ENCODE results near the gene CCDC88C.

The CCDC88C gene

DNA sequence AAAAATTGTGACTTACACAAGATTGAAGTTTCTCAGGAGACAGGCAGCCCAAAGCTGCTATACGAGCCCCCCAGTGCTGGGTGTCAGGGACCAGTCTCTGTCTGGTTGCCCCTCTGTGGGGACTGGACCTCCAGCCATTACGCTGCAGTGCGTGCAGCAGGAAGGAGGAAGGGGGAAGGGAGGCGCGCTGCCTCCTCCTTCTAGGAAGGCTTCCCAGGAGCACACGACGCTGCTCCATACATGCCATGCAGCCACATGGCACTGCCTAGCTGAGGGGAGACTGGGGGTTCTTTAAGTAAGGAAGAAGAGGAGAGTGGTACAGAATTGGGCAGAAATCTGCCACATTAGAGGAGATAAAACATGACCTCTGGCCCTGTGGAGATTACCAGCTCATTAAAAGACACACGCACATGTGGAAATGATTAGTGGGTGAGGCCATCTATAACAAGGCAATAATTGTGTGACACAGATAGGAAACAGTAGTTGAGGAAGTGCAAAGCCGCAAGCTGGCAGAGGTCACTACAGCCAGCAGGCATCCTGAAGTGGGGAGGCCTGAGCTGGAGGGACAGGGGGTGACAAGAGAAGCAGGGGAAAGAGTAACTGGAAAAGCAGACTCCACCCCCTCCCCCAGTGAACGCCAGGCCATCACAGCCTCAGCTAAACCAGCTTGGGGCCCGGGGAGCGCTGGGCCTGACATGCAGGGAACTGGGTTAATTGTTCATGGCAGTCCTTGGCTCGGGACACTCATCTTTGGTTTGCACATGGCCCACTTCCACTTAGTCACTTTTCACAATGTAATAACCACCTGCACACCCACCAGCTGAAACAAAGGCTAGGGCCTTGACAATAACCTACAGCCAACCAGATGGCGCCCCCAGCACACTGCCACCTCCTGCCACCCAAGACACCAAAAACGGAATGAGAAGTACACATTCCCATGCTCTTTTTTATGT lies 39.6 kb downstream of the CCDC88C start:
- no peak for DNase-seq

DNA sequence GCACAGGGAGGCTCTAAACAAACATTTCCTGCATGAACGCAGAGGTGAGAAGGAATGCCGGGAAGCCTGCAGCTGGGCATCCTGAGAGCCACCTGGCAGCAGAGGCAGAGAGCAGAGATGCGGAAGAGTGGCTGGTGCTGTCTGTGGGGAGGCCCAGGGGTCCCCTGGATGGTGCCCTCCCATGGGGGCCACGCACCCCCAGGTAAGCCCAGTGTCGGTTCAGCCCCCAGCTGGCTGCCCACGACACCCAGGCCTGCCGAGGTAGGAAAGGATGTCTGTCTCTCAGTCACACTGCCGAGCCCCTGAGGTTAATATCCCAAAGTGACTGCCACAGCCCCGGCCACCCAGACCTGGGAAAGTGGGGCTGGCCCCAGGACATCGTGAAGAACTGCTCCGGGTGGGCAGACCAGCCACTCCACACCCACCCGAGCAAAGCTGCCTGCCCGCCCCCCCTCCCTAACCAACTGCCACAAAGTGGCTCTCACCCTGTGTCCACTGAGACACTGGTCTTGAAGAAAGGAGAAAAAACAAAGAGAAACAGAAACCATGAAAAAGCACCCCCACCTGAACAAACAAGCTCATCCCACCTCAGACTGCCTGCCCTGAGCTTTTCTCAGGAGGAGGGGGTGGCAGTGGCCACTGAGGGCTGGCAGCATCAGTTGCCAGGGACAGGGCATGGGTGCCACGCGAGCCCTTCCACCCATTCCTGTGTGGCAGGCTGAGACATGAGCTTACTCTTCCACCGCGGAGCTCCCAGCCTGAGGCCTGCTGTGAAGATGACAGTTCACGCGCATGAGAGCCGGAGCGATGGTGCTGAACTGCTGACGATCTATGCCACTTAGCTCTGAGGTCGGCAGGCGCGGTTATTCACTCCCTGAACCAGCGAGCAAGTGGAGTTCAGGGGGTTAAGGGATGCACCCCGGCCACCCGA lies 40.8 kb downstream of the CCDC88C start:
- DNase-seq: no peak

DNA sequence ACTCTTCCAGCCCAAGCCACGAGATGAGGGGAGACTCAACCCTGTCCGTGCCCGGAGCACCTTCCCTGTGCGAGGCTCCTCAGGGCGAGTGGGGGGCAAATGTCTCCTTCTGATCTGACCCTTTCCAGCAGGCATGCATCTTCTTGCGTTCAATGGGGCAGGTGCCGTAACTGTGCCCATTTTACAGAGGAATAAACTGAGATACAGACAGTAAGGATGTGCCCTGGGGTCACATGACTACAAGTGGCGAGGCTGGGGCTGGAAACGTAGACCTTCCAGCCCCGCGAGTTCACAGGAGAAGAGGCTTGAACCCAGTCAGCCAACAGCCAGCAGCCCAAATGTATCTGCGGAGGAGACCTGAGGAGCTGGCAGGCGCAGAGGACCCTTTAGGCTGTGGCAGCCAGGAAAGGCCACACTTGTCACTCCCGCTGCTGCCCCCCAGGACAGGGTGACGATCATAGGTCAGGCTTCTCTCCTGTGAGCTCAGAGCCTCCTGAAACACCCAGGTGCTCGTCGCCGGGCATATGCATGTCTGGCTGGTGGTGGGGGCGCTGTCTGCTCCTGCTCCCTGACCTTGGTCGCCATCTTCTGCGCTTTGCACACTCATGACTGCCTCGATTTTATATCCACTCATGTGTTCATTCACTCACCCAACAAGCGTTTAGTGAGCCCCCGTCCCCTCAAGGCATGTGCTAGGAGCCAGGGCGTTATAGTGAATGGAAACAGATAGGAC lies 41.7 kb downstream of the CCDC88C start:
- DNase-seq: no peak

DNA sequence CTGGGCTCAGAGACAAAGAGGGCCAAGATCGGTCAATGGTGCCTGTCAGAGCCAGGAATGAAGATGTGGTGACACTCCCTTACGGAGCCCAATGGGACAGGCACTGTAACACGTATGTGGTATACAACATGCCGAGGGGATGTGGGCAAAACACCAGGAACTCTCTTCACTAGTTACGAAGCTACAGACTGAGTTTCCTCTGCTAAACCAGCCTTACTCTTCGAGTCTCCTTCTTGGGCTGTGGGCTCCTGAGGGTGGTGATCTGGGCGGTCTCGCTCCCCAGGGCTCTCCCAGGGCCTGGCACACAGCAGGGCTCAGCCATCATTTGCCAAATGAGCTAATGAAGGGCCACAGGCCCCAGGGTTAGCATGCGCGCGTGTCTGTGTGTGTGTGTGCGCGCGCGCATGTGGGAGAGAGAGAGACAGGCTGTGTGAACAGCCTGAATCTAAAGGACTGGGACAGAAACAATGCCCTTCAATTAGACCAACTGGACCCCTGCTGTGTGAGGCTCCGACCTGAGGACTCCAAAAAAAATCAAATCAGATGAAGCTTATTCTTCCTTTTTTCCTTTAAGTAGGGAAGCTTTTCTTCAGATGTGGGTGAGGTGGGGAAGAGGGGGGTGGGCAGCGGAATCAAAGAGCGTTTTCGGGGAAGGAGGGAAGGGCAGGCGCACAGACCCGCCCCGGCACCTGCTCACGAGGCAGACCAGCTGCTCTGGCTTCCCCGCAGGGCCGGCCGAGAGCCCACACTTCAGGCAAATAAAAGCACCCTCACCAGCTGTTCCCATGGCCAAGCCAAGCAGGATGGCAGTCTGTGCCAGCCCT lies 42.5 kb downstream of the CCDC88C start:
- peak in 3 of 5 donors; percentile 26 to 48 (median 37) for DNase-seq

DNA sequence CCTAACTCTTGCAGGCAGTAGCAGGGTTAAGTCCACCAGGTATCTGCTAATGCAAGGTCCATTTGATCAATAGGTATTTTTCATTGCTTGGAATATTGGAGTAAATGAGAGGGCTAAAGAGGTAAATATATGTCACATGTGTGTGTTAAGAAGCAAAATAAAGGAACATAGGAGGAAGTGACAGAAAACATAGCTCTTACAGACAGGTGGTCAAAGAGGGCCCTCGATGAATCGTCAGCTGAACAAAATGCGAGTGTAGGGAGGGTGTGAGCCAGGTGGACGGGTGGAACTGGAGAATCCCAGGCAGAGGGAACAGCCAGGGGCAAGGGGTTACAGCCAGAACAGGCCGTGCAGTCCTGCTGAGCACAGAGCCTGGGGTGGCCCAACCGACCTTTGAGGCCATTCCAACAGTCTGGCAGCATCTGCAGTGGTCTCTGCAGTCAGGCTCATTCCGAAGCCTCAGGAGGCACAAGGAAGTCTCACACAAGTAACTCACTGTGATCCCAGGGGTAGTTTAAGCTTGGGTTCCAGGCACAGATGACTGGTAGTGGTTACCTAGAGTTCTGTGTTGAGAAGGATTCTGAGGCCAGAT lies 43.2 kb downstream of the CCDC88C start:
- DNase-seq: no peak

DNA sequence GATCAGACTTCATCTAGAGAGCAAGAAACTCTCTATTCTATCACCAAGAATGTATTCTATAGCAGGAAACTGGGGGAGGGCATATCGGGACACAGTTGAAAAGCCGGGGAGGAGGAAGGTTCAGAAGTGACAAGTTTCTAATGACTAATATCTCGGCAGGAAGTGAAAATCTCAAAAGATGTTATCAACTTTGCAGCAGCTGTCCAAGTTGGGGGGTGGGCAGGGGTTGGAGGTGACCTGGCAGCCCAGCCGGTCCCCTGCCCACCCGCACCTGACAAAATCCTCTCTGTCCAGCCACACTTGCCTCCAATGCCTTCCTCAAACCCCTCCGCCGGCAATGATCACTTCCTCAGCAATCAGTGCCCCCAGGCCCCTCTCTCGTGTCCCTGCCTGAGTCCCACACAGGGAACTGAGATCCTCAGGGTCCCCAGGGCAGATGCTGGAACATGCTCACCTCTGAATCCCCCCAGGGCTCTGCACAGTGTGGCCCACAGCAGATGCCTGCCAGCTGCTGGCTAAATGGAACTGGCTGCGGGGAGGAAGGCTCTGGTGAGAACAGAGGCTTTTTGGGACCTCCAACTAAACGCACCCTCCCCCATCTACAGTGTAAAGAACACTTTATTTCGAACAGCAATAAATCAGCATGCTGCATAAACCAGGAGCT lies 43.9 kb downstream of the CCDC88C start:
- peak in 1 of 5 donors; percentile 82 for DNase-seq

DNA sequence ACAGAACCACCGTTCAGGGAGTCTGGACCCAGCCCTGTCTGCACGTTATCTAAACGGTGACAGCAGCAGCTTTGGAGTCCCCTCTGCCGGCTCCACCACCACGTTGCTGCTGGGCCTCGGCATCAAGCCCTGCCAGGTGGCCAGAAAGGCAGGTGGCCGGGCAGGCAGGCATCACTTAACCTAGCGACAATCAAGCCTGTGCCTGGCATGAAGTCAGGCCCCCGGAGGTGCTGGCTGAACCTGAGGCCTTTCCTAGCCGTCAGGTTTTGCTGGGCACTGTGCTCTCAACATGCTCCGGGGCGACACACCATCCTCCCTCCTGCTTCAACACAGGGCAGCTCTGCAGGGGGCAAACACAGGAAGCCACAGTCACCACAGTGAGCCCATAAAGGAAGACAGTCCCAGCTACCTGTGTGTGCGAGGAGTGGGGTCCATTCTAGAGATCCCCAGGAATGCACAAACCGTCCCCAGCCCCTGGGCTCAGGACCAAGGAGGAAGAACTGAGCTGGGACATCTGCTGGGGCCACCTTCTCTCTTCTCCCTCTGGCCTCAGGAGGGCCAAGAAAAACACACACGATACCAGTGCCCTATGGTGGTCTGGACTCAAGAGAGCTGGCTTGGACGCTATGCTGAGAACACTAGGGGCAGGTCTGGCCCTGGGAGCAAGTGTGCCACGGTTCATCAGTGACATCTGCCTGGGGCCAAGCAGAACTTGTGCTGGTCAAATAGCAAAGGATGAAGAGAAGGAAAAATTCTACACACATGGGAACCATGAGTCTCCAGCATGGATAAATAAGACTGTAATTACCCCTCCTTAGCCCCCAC lies 44.7 kb downstream of the CCDC88C start:
- peak in 1 of 5 donors; percentile 71 for DNase-seq

DNA sequence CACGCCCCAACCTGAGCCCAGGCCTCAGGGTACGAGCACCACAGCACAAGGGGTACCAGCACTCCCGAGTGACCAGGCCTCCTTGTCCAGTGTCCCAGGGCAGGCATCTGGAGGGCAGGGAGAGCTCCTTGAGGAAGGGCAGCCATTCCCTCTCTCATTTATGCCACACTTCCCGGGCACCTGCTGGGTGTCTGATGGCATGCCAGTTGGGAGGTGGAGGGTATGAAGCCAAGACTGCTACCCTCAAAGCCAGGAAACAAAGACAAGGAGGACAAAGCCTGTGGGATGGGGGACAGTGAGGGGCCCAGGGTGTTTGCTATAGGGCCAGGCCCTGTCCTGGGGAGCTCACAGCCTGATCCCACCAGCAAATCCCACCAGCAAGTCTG lies 45.6 kb downstream of the CCDC88C start:
- DNase-seq: no peak

DNA sequence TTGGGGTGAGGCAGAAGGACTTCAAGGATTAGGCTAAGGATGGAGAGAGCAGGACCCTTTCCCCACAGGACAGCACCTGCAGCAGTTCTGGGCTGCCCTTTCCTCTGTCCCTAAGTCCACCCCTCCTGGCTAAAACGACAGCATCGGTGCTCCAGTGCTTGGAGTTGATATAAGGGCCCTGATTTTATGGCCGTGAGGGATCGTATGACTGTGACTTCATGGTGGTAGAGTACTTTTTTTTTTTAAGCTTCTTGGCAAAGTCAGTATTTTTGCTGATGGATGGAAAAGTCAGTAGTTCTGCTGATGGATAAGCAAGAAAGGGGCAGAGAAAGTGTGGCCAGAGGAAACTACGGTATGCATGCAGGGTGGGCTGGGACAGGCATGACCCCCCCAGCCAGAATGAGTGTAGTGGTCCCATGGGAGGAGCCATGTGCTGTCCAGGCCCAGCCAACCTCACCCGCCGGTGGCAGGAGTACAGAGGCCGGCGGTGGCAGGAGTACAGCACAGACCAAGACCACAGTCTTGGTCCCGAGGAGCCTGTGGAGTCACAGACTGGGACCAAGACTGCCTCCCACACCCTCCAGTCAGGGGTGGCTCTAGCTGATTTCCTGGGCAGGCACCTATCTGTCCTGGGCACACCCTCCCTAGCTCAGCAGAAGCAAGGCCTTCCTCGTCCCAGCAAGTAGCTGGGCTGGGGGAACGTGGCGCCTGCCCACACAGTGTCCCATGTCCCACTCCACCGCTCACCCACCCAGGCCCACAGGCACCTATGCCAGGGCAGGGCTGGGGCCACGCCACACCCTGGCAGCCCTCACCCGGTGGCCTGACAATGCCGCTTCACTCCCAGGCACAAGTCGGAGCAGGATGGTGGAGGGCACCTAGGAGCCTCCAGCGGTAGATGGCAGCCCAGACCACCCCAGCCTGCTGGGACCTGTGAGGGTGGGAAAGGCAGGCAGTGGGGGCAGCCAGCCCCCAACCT lies 46.3 kb downstream of the CCDC88C start:
- peak in 1 of 5 donors; percentile 39 for DNase-seq

DNA sequence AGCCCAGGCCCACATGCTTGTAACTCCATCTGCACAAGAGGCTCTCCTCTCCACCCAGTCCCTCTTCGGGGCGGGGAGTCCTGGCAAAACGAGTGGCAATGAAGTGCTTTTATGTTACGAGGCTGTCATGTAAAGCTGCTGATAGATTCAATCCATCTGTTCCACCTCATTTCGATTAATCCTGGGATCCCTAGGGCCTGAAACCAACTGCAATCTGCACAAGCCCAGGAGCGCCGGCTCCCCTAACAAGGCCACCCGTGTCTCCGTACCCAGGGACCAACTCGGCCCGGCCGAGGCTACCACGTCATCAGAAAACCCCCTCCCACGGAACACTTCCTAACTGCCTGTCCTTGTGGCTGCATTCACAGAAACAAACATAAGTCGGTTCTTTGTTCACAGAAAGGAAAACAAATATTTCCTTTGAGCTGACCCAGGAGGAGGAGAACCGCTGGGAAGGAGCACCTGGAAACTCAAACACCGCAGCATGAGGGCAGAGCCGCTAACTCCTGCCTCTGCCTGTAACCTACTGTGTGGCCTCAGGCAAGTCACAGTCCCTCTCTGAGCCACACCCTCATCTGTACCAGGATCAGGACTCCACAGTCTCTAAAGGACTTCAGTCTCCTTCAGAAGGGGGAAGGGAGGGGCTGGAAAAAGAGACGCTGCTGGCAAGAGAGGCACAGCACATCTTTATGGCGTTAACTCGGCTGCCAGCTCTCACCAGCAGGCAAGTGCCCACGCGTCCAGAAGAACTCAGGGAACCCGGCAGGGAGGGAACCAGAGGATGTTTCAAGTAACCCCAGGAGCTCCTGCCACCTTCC lies 47.8 kb downstream of the CCDC88C start:
- peak in 2 of 5 donors; percentile 32 to 70 for DNase-seq

DNA sequence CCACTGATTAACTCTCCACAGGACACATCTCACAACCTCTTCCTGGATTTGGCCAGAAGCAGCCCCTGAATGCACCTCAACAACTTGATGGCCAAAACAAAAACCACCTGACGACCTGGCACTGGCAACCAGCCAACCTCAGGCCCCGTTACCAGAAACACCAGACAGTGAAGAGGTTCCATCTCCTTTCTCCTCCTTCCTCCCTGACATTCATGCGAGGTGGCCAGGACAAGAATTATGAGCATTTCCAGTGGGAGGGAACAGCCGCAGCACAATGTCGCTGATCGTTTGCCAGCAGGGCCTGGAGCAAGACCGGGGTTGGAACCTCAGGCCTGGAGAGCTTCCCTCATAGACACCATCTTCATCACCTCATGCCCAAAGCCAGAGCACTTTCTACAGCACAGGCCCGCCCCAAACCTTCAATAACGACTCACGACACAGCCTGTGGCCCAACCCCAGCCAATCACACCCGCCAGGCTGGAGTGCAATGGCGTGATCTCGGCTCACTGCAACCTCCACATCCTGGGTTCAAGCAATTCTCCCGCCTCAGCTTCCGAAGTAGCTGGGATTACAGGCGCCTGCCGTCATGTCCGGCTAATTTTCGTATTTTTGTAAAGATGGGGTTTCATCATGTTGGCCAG lies 48.7 kb downstream of the CCDC88C start:
- no peak for DNase-seq

DNA sequence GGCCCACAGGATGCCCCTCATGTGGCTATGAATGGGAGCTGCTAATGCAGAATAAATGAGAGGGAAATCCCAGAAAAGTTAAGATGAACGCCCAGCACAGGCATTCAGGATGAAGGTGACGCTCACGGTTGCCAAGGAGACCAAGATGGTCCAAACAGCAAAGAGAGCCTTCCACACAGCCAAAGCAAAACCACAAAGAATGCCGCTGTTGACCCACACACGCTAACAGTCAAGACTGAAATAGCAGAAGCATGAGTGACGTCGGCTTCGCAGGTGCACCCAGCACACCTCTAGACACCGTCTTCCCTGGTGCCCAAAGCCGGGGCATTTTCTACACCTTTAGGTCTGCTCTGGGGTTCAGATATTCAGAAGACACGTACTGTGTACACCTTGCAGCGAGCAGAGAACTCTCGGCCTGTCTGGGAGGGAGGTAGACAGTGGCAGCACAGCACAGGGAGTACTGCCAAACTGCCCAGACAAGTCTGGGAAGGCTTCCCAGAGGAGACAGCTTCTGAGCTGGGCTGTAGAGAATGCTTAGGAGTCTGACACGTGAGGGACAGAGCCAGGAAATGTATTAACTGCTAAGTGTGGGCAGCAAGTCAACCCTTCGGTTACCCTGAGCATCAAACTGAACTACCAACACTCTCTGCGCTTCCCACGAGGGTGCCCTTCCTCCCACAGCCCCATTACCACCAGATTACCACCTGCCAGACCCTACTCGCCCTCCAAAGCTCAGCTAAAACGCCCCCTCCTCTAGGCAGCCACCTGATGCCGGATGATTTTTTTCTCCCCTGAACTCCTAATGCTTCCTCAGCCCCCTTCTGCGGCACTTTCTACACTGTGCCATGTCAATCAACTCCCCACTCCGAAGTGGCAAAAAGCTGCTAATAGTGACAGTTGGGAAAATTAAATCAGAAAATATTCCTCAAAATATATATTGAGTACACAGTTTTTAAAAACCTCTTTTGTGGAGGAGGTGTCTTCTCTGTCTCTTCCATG lies 50.1 kb downstream of the CCDC88C start:
- DNase-seq: peak; percentile 58 to 77 (median 72)

DNA sequence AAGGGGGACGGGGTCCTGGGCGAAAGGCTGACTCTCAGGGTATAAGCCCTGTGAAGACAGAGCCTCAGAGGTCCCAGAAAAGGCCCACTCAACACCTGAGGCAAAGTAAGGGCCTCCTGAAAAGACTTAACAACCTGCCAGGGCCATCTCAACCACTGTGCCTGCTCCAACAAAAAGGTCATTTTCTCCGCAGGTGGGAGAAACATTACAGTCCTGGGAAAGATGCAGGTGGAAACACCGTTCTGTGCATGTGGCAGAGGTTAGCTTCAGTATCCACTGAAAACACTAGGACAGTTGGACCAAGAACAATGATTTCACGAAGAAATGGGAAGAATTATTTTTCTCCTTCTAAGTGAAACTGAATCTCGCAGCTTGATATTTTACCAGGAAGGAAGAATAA lies 50.9 kb downstream of the CCDC88C start:
- no peak for DNase-seq

DNA sequence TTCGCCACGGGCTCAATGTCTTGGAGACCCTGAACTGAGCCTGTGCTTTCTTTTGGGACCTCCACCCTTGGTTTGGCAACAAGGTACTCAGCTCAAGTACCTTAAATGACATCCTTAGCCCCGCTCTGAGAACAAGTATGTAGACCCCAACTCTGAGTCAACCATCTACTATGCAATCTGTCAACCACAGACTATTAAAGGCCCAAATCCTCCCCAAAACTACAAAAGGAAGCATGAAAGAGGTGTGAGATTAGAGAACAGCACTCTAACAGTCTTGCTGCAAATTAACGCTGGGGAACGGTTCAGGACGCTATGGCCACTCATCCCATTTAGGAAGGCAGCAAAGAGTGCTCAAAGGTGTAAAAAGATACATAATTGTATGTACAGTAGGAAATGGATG lies 52.1 kb downstream of the CCDC88C start:
- DNase-seq: no peak

DNA sequence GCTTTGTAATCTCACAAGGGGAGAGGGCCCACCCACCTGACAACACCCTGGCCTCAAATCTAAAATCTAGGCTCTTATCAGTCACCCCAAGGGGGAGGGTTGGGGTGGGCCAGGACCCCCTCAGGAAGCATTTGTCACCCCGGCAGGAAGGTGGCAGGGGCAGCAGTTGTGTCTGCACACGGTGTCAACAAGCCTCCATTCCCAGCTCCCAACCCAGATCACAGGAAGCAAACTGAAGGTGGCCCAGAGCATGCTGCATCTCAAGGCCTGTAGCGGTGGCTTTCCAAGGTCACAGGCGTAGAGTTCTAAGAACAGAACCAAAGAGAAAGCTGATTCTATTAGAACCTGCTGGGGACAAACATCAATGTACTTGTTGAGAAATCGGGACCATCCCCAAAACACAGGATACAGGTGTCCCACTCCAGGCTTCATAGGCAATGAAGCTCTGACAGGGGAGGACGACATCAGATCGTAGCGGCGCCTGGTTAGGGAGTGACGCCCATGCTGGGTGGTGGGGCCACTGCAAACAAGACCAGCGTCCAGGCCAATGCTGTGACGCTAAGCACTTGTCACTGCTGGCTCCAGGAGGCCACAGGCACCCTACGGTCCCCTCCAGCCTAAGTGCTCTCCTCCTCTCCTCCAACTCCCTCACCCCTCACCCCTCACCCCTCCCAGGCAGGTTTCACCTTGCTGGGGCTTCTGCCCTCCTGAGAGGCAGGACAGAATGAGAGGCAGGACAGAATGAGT lies 52.9 kb downstream of the CCDC88C start:
- DNase-seq: no peak
